HepG2 (cell line): ENCODE measurements around the gene QRICH2. TPM values are rescaled to one million over a fixed set of nuclear protein-coding genes. Genes with fewer than 3 reads are reported as not detected.

Source experiments
- HNF1B ChIP-seq: sonication (generic); formaldehyde crosslinking; IDR thresholded peaks from 2 replicates; pipeline ENCODE4 v1.5.1; 2020; ENCODE audit warnings: mild to moderate bottlenecking, moderate library complexity, missing genetic modification reagents
- KLF6 ChIP-seq: IDR thresholded peaks from 2 replicates; pipeline ENCODE4 v1.8.0; 2016; ENCODE audit warnings: missing biosample characterization, missing genetic modification reagents
- KMT2B ChIP-seq: IDR thresholded peaks from 2 replicates; pipeline ENCODE4 v1.6.1; 2016; ENCODE audit warnings: missing genetic modification reagents, missing compliant biosample characterization
- LCORL ChIP-seq, 2 experiments: fragments of 450-650 bp in 1 of 2; sonication (generic) in 1 of 2; formaldehyde crosslinking in 1 of 2; IDR thresholded peaks; 2 replicates each; pipeline versions ENCODE4 v1.5.0 to v1.6.1; 2017 to 2020; ENCODE audit warnings: antibody characterized with exemption in 1 of 2, missing genetic modification reagents in 1 of 2
- NONO ChIP-seq, 2 experiments: fragments of 450-650 bp in 1 of 2; sonication (generic) in 1 of 2; formaldehyde crosslinking in 1 of 2; IDR thresholded peaks in 1 of 2; conservative IDR thresholded peaks in 1 of 2; 2 replicates each; pipeline versions ENCODE4 v1.6.1 to v1.8.0; 2017 to 2022; ENCODE audit warnings: mild to moderate bottlenecking in 1 of 2, missing genetic modification reagents in 1 of 2, moderate library complexity in 1 of 2
- PAWR ChIP-seq: sonication (generic); formaldehyde crosslinking; IDR thresholded peaks from 2 replicates; pipeline ENCODE4 v1.4.0; 2020; ENCODE audit warnings: missing genetic modification reagents, mild to moderate bottlenecking, borderline replicate concordance
- PHF20 ChIP-seq: sonication (generic); formaldehyde crosslinking; IDR thresholded peaks from 2 replicates; pipeline ENCODE4 v1.5.0; 2020; ENCODE audit warnings: mild to moderate bottlenecking, missing genetic modification reagents
- SP140L ChIP-seq: sonication (generic); formaldehyde crosslinking; IDR thresholded peaks from 2 replicates; pipeline ENCODE4 v1.4.0; 2020; ENCODE audit warnings: missing genetic modification reagents, borderline replicate concordance
- STAG1 ChIP-seq: sonication (generic); formaldehyde crosslinking; IDR thresholded peaks from 2 replicates; pipeline ENCODE4 v1.4.0; 2020; ENCODE audit warnings: missing genetic modification reagents
- TCF12 ChIP-seq, 2 experiments: fragments of 450-650 bp in 1 of 2; sonication (generic) in 1 of 2; formaldehyde crosslinking in 1 of 2; IDR thresholded peaks; 2 replicates each; pipeline versions ENCODE4 v1.6.1 to v1.8.0; 2017 to 2022; ENCODE audit warnings: antibody characterized with exemption in 1 of 2, mild to moderate bottlenecking in 1 of 2, missing genetic modification reagents in 1 of 2, moderate library complexity in 1 of 2
- THRA ChIP-seq: sonication (generic); formaldehyde crosslinking; IDR thresholded peaks from 2 replicates; pipeline ENCODE4 v1.4.0; 2020; ENCODE audit warnings: missing genetic modification reagents, borderline replicate concordance
- ZBTB38 ChIP-seq: sonication (generic); formaldehyde crosslinking; IDR thresholded peaks from 2 replicates; pipeline ENCODE4 v1.5.1; 2020; ENCODE audit warnings: mild to moderate bottlenecking, missing genetic modification reagents
- ZBTB8A ChIP-seq: sonication (generic); formaldehyde crosslinking; IDR thresholded peaks from 2 replicates; pipeline ENCODE4 v1.4.0; 2020; ENCODE audit warnings: mild to moderate bottlenecking, low read depth, missing genetic modification reagents, borderline replicate concordance
- ZNF101 ChIP-seq: sonication (generic); formaldehyde crosslinking; IDR thresholded peaks from 2 replicates; pipeline ENCODE4 v1.4.0; 2020; ENCODE audit warnings: mild to moderate bottlenecking, low read depth, missing genetic modification reagents, borderline replicate concordance
- ZNF205 ChIP-seq: IDR thresholded peaks from 2 replicates; pipeline ENCODE4 v1.6.1; 2018; ENCODE audit warnings: missing biosample characterization, missing genetic modification reagents
- ZNF256 ChIP-seq: sonication (generic); formaldehyde crosslinking; conservative IDR thresholded peaks from 2 replicates; pipeline ENCODE4 v1.4.0; 2020; ENCODE audit warnings: missing genetic modification reagents
- ZNF550 ChIP-seq: sonication (generic); formaldehyde crosslinking; IDR thresholded peaks from 2 replicates; pipeline ENCODE4 v1.4.0; 2020; ENCODE audit warnings: mild to moderate bottlenecking, missing genetic modification reagents, borderline replicate concordance
- ZNF552 ChIP-seq: sonication (generic); formaldehyde crosslinking; IDR thresholded peaks from 2 replicates; pipeline ENCODE4 v1.9.0; 2022; ENCODE audit warnings: missing genetic modification reagents, mild to moderate bottlenecking, borderline replicate concordance
- ZNF737 ChIP-seq: sonication (generic); formaldehyde crosslinking; IDR thresholded peaks from 2 replicates; pipeline ENCODE4 v1.5.0; 2020; ENCODE audit warnings: missing genetic modification reagents, mild to moderate bottlenecking, borderline replicate concordance
- polyA plus RNA-seq, 8 experiments: library from polyadenylated mRNA; depleted of rRNA in 3 of 8; stranded (reverse) in 7 of 8; unstranded in 1 of 8; fragments of >200 nt; fragmentation: Illumina TruSeq in 4 of 8; extraction: Trizol in 4 of 8; gene quantifications; 2 replicates each; pipeline versions ENCODE4 v1.2.1 to v1.2.3, GENCODE V29; 2011 to 2016; ENCODE audit warnings: low read depth in 4 of 8, missing spikeins in 1 of 8, mixed read lengths in 1 of 8; ENCODE audit not compliant: insufficient read depth in 1 of 8
- total RNA-seq, 5 experiments: library from RNA; depleted of rRNA; stranded (reverse); fragments of >200 nt; fragmentation: Illumina TruSeq; extraction: Trizol; gene quantifications; 2 replicates each; pipeline ENCODE4 v1.2.3, GENCODE V29; 2016; ENCODE audit warnings: low read depth in 1 of 5
- TF ChIP-seq, protein P1 (sequence below): sonication (generic); formaldehyde crosslinking; IDR thresholded peaks from 2 replicates; pipeline ENCODE4 v1.4.0; 2020; ENCODE audit warnings: mild to moderate bottlenecking, missing genetic modification reagents
- TF ChIP-seq, protein P2 (sequence below): IDR thresholded peaks from 2 replicates; pipeline ENCODE4 v1.4.0; 2020; ENCODE audit warnings: mild to moderate bottlenecking, missing genetic modification reagents

The QRICH2 gene
- total and polyA plus RNA-seq, 2 of the 13 experiments (the other 11 are each of a cell fraction or from before 2014, with no cell fraction given) = 3.7 to 5.7 TPM

- TF ChIP-seq LCORL (IDR thresholded peaks at IDR 0.05) (no peak), LCORL (CRISPR knock-in tag; IDR thresholded peaks at IDR 0.05) (peak; percentile 59), ZBTB38 (CRISPR knock-in tag) (0 out of 2 replicates have a peak, but pooled peaks have one; percentile 6), KMT2B (CRISPR knock-in tag) (peak; percentile 10; the same call in 1 of the 2 replicates), NONO (IDR thresholded peaks at IDR 0.05) (no peak), NONO (CRISPR knock-in tag; conservative IDR thresholded peaks at IDR 0.05) (0 out of 2 replicates have a peak, but pooled peaks have one; percentile 33), SP140L (peak; percentile 44; the same call in 1 of the 2 replicates), ZNF737 (no peak), ZBTB8A (CRISPR knock-in tag) (0 out of 2 replicates have a peak, but pooled peaks have one; percentile 25), TCF12 (IDR thresholded peaks at IDR 0.05) (no peak), TCF12 (CRISPR knock-in tag; IDR thresholded peaks at IDR 0.05) (no peak), THRA (CRISPR knock-in tag) (0 out of 2 replicates have a peak, but pooled peaks have one; percentile 1), ZNF552 (CRISPR knock-in tag) (no peak), ZNF205 (CRISPR knock-in tag) (no peak), ZNF550 (0 out of 2 replicates have a peak, but pooled peaks have one; percentile 27), STAG1 (CRISPR knock-in tag) (no peak), PAWR (CRISPR knock-in tag) (no peak), HNF1B (peak; percentile 34; the same call in 1 of the 2 replicates), ZNF101 (CRISPR knock-in tag) (no peak), PHF20 (CRISPR knock-in tag) (no peak), KLF6 (CRISPR knock-in tag) (no peak), ZNF256 (CRISPR knock-in tag) (no peak)
- TF ChIP-seq, protein P1, sequence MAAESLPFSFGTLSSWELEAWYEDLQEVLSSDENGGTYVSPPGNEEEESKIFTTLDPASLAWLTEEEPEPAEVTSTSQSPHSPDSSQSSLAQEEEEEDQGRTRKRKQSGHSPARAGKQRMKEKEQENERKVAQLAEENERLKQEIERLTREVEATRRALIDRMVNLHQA = no peak
- TF ChIP-seq, protein P2, sequence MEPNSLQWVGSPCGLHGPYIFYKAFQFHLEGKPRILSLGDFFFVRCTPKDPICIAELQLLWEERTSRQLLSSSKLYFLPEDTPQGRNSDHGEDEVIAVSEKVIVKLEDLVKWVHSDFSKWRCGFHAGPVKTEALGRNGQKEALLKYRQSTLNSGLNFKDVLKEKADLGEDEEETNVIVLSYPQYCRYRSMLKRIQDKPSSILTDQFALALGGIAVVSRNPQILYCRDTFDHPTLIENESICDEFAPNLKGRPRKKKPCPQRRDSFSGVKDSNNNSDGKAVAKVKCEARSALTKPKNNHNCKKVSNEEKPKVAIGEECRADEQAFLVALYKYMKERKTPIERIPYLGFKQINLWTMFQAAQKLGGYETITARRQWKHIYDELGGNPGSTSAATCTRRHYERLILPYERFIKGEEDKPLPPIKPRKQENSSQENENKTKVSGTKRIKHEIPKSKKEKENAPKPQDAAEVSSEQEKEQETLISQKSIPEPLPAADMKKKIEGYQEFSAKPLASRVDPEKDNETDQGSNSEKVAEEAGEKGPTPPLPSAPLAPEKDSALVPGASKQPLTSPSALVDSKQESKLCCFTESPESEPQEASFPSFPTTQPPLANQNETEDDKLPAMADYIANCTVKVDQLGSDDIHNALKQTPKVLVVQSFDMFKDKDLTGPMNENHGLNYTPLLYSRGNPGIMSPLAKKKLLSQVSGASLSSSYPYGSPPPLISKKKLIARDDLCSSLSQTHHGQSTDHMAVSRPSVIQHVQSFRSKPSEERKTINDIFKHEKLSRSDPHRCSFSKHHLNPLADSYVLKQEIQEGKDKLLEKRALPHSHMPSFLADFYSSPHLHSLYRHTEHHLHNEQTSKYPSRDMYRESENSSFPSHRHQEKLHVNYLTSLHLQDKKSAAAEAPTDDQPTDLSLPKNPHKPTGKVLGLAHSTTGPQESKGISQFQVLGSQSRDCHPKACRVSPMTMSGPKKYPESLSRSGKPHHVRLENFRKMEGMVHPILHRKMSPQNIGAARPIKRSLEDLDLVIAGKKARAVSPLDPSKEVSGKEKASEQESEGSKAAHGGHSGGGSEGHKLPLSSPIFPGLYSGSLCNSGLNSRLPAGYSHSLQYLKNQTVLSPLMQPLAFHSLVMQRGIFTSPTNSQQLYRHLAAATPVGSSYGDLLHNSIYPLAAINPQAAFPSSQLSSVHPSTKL (CRISPR knock-in tag) = no peak
These were observed 41.7 kb downstream of the QRICH2 start (continued) for GRCh38 chr17:76266244-76266938.
